ENCODE results near the gene HSD11B2. TPM values are rescaled to one million over a fixed set of nuclear protein-coding genes. Genes with fewer than 3 reads are reported as not detected.

The HSD11B2 gene
- total and polyA plus RNA-seq, 2 donors (not counting 1 experiment from before 2014, with no cell fraction given) = 0.15 TPM; not detected in 1

- H3K79me2 ChIP-seq (ENCODE audit: control insufficient read depth, insufficient read depth, low read length) = no peaks in the 10 kb centered on the region
- no peak overlapping the region for H3K4me2 ChIP-seq (ENCODE audit: extremely low read depth, insufficient read depth, low read length)
- no peak overlapping the region for H2AFZ ChIP-seq (ENCODE audit: low read length)
- no peak for DNase-seq (ENCODE audit: low read depth in 2 of 2)
- H3K27ac ChIP-seq (ENCODE audit: insufficient read depth, low read length) = no peak overlapping the region
- TF ChIP-seq EZH2 (IDR thresholded peaks at IDR 0.05; ENCODE audit: low read length, missing control alignments) = no peak
- H3K36me3 ChIP-seq (ENCODE audit: control insufficient read depth, insufficient read depth, low read length) = no peaks in the 10 kb centered on the region
- H3K9me3 ChIP-seq (ENCODE audit: control insufficient read depth, insufficient read depth, low read depth, low read length) = no peaks in the 10 kb centered on the region
- H3K9ac ChIP-seq (ENCODE audit: insufficient read depth, low read length) = no peak overlapping the region
- H3K4me3 ChIP-seq (replicated peaks in 1 of 4; ENCODE audit: control extremely low read depth in 1 of 4, insufficient read depth in 1 of 4, low read depth in 3 of 4, low read length in 4 of 4) = no peak overlapping the region
- H3K4me1 ChIP-seq (ENCODE audit: control insufficient read depth, extremely low read depth, insufficient read depth, low read length) = no peaks in the 10 kb centered on the region
- H3K27me3 ChIP-seq (ENCODE audit: control insufficient read depth, insufficient read depth, low read length) = peaks cover 20% of the 10 kb centered on the region
- no peaks in the 10 kb centered on the region for H4K20me1 ChIP-seq (ENCODE audit: control insufficient read depth, extremely low read depth, insufficient read depth, low read length)
These were observed 44.0 kb upstream of the HSD11B2 start for GRCh38 chr16:67386861-67387455.

GRCh38 chr16:67387479-67388079 is 43.3 kb upstream of the HSD11B2 start:
- Histone ChIP-seq H3K27me3 (ENCODE audit: control insufficient read depth, insufficient read depth, low read length) (peaks cover 20% of the 10 kb centered on the region), H4K20me1 (ENCODE audit: control insufficient read depth, extremely low read depth, insufficient read depth, low read length) (no peaks in the 10 kb centered on the region), H3K27ac (ENCODE audit: insufficient read depth, low read length) (no peak overlapping the region), H3K79me2 (ENCODE audit: control insufficient read depth, insufficient read depth, low read length) (no peaks in the 10 kb centered on the region), H3K4me3 (replicated peaks in 1 of 4; ENCODE audit: control extremely low read depth in 1 of 4, insufficient read depth in 1 of 4, low read depth in 3 of 4, low read length in 4 of 4) (no peak overlapping the region), H3K9me3 (ENCODE audit: control insufficient read depth, insufficient read depth, low read depth, low read length) (no peaks in the 10 kb centered on the region), H3K4me2 (ENCODE audit: extremely low read depth, insufficient read depth, low read length) (no peak overlapping the region), H3K36me3 (ENCODE audit: control insufficient read depth, insufficient read depth, low read length) (no peaks in the 10 kb centered on the region), H3K9ac (ENCODE audit: insufficient read depth, low read length) (no peak overlapping the region), H3K4me1 (ENCODE audit: control insufficient read depth, extremely low read depth, insufficient read depth, low read length) (peaks cover under 1% of the 10 kb centered on the region), H2AFZ (ENCODE audit: low read length) (no peak overlapping the region)
- no peak for TF ChIP-seq EZH2 (IDR thresholded peaks at IDR 0.05; ENCODE audit: low read length, missing control alignments)
- no peak for DNase-seq (ENCODE audit: low read depth in 2 of 2)

GRCh38 chr16:67388191-67388590 is 42.7 kb upstream of the HSD11B2 start:
- Histone ChIP-seq H3K27me3 (ENCODE audit: control insufficient read depth, insufficient read depth, low read length) (peaks cover 20% of the 10 kb centered on the region), H3K4me3 (replicated peaks in 1 of 4; ENCODE audit: control extremely low read depth in 1 of 4, insufficient read depth in 1 of 4, low read depth in 3 of 4, low read length in 4 of 4) (no peak overlapping the region), H3K9me3 (ENCODE audit: control insufficient read depth, insufficient read depth, low read depth, low read length) (no peaks in the 10 kb centered on the region), H3K36me3 (ENCODE audit: control insufficient read depth, insufficient read depth, low read length) (no peaks in the 10 kb centered on the region), H3K4me1 (ENCODE audit: control insufficient read depth, extremely low read depth, insufficient read depth, low read length) (peaks cover 5% of the 10 kb centered on the region), H3K9ac (ENCODE audit: insufficient read depth, low read length) (no peak overlapping the region), H2AFZ (ENCODE audit: low read length) (no peak overlapping the region), H3K4me2 (ENCODE audit: extremely low read depth, insufficient read depth, low read length) (no peak overlapping the region), H3K79me2 (ENCODE audit: control insufficient read depth, insufficient read depth, low read length) (no peaks in the 10 kb centered on the region), H4K20me1 (ENCODE audit: control insufficient read depth, extremely low read depth, insufficient read depth, low read length) (no peaks in the 10 kb centered on the region), H3K27ac (ENCODE audit: insufficient read depth, low read length) (no peak overlapping the region)
- DNase-seq (ENCODE audit: low read depth in 2 of 2) = no peak
- TF ChIP-seq EZH2 (IDR thresholded peaks at IDR 0.05; ENCODE audit: low read length, missing control alignments) (no peak), CTCF (conservative IDR thresholded peaks at IDR 0.05 in 1 of 2, IDR thresholded peaks at IDR 0.05 in 1 of 2; ENCODE audit: low read depth in 1 of 2, low read length in 2 of 2) (no peak)

- TF ChIP-seq CTCF (conservative IDR thresholded peaks at IDR 0.05 in 1 of 2, IDR thresholded peaks at IDR 0.05 in 1 of 2; ENCODE audit: low read depth in 1 of 2, low read length in 2 of 2) (no peak), EZH2 (IDR thresholded peaks at IDR 0.05; ENCODE audit: low read length, missing control alignments) (no peak)
- Histone ChIP-seq H3K9me3 (ENCODE audit: control insufficient read depth, insufficient read depth, low read depth, low read length) (no peaks in the 10 kb centered on the region), H3K4me1 (ENCODE audit: control insufficient read depth, extremely low read depth, insufficient read depth, low read length) (peaks cover 5% of the 10 kb centered on the region), H3K9ac (ENCODE audit: insufficient read depth, low read length) (no peak overlapping the region), H3K27ac (ENCODE audit: insufficient read depth, low read length) (no peak overlapping the region), H4K20me1 (ENCODE audit: control insufficient read depth, extremely low read depth, insufficient read depth, low read length) (no peaks in the 10 kb centered on the region), H3K4me2 (ENCODE audit: extremely low read depth, insufficient read depth, low read length) (no peak overlapping the region), H3K27me3 (ENCODE audit: control insufficient read depth, insufficient read depth, low read length) (peaks cover 20% of the 10 kb centered on the region), H3K4me3 (replicated peaks in 1 of 4; ENCODE audit: control extremely low read depth in 1 of 4, insufficient read depth in 1 of 4, low read depth in 3 of 4, low read length in 4 of 4) (no peak overlapping the region), H3K36me3 (ENCODE audit: control insufficient read depth, insufficient read depth, low read length) (no peaks in the 10 kb centered on the region), H3K79me2 (ENCODE audit: control insufficient read depth, insufficient read depth, low read length) (no peaks in the 10 kb centered on the region), H2AFZ (ENCODE audit: low read length) (no peak overlapping the region)
- no peak for DNase-seq (ENCODE audit: low read depth in 2 of 2)
These were observed 42.3 kb upstream of the HSD11B2 start for GRCh38 chr16:67388591-67388990.

Data from fibroblast of lung (primary cell).